HepG2 (cell line): Measurements from ENCODE around the gene CGNL1. TPM values are rescaled to one million over a fixed set of nuclear protein-coding genes. Genes with fewer than 3 reads are reported as not detected.

Experiments
- ATAC-seq: fragments of 200-7000 bp; cut with Tn5 transposase; 3 replicates; pipeline ENCODE4 v1.9.1; 2020; ENCODE audit warnings: mild to moderate bottlenecking, moderate library complexity
- BruUV-seq: library from RNA; stranded (reverse); fragments of 400-500 nt; replicated peaks from 2 replicates; lab custom pipeline; 2021; lab: Mats Ljungman, UMichigan
- CTCF ChIA-PET: fragments of 300-600 bp; formaldehyde crosslinking; extraction: SDS; loops from one replicate; lab custom pipeline; 2021; ENCODE audit warnings: low total read pairs, inconsistent platforms, low intra/inter-chr PET ratio; lab: Yijun Ruan, JAX
- POLR2A ChIA-PET: fragments of 350-600 bp; sonication (Branson Sonifier 250); formaldehyde crosslinking; loops from one replicate; lab custom pipeline; 2020; ENCODE audit warnings: antibody characterized with exemption, inconsistent platforms; lab: Yijun Ruan, JAX
- DNase-seq: peaks from one replicate; pipeline ENCODE4 v3.0.0-alpha.2; 2015; ENCODE audit warnings: low spot score
- FAIRE-seq: peaks from 3 replicates; lab custom pipeline; 2011; peaks lifted over from hg19 to GRCh38; lab: Jason Lieb, UNC
- H2AFZ ChIP-seq: one replicate; pipeline ENCODE4 v1.6.1; 2011; ENCODE audit warnings: low read length, inconsistent platforms
- H3K27ac ChIP-seq: fragments of 300-600 bp; 3 replicates; pipeline ENCODE4 v1.8.0; 2011; ENCODE audit warnings: mixed run types, mild to moderate bottlenecking, mixed read lengths, low read length, inconsistent platforms; ENCODE audit not compliant: insufficient read depth; ENCODE audit errors: extremely low read length
- H3K27me3 ChIP-seq, 2 experiments: fragments of 200-600 bp in 1 of 2; 2 replicates in 1 of 2; 3 replicates in 1 of 2; pipeline versions ENCODE4 v1.6.0 to v1.8.0; 2011; ENCODE audit warnings: low read length in 2 of 2, mild to moderate bottlenecking in 2 of 2, moderate library complexity in 2 of 2, inconsistent platforms in 1 of 2; ENCODE audit not compliant: insufficient read depth in 2 of 2, control insufficient read depth in 1 of 2
- H3K36me3 ChIP-seq, 2 experiments: fragments of 200-600 bp in 1 of 2; replicated peaks in 1 of 2; 2 replicates in 1 of 2; 3 replicates in 1 of 2; pipeline versions ENCODE4 v1.5.1 to v1.8.0; 2011; ENCODE audit warnings: low read length in 2 of 2, inconsistent platforms in 1 of 2; ENCODE audit not compliant: insufficient read depth in 2 of 2, control insufficient read depth in 1 of 2
- H3K4me1 ChIP-seq: 2 replicates; pipeline ENCODE4 v1.5.1; 2012; ENCODE audit warnings: low read length, inconsistent platforms; ENCODE audit not compliant: insufficient read depth
- H3K4me2 ChIP-seq: 2 replicates; pipeline ENCODE4 v1.6.0; 2011; ENCODE audit warnings: low read depth, low read length, inconsistent platforms
- H3K4me3 ChIP-seq, 3 experiments: fragments of 200-600 bp in 1 of 3; sonication (generic), shearing (Covaris generic) in 1 of 3; replicated peaks in 1 of 3; 2 replicates each; pipeline ENCODE4 v1.5.1; 2011 to 2016; ENCODE audit warnings: low read length in 3 of 3, inconsistent platforms in 2 of 3, low read depth in 2 of 3, mild to moderate bottlenecking in 2 of 3, control low read depth in 1 of 3, mixed read lengths in 1 of 3; ENCODE audit not compliant: insufficient read depth in 1 of 3
- H3K79me2 ChIP-seq: one replicate; pipeline ENCODE4 v1.6.1; 2011; ENCODE audit warnings: low read length, inconsistent platforms; ENCODE audit not compliant: insufficient read depth
- H3K9ac ChIP-seq: 2 replicates; pipeline ENCODE4 v1.6.0; 2011; ENCODE audit warnings: mild to moderate bottlenecking, low read depth, low read length, inconsistent platforms; ENCODE audit not compliant: insufficient read depth
- H3K9me3 ChIP-seq: 2 replicates; pipeline ENCODE4 v1.5.1; 2012; ENCODE audit warnings: mild to moderate bottlenecking, low read length
- H4K20me1 ChIP-seq: 2 replicates; pipeline ENCODE4 v1.6.0; 2011; ENCODE audit warnings: inconsistent platforms, mild to moderate bottlenecking, low read length, moderate library complexity; ENCODE audit not compliant: insufficient read depth
- GPN1 ChIP-seq: sonication (generic); formaldehyde crosslinking; IDR thresholded peaks from 2 replicates; pipeline ENCODE4 v1.5.1; 2020; ENCODE audit warnings: missing genetic modification reagents, borderline replicate concordance
- HDAC6 ChIP-seq: fragments of 200-600 bp; sonication (generic); IDR thresholded peaks from 2 replicates; pipeline ENCODE4 v1.7.0; 2017; ENCODE audit warnings: mild to moderate bottlenecking, antibody characterized with exemption, low read length, low read depth
- KDM1A ChIP-seq: IDR thresholded peaks from 2 replicates; pipeline ENCODE4 v1.6.1; 2016; ENCODE audit warnings: missing compliant biosample characterization
- KMT2B ChIP-seq: IDR thresholded peaks from 2 replicates; pipeline ENCODE4 v1.6.1; 2016; ENCODE audit warnings: missing genetic modification reagents, missing compliant biosample characterization
- NFYC ChIP-seq: IDR thresholded peaks from 2 replicates; pipeline ENCODE4 v1.6.1; 2016; ENCODE audit warnings: missing genetic modification reagents, missing compliant biosample characterization
- PHF5A ChIP-seq: IDR thresholded peaks from one replicate; pipeline ENCODE4 v1.6.1; 2018; ENCODE audit warnings: low read depth, missing genetic modification reagents; ENCODE audit not compliant: unreplicated experiment
- PRDM15 ChIP-seq: sonication (generic); formaldehyde crosslinking; IDR thresholded peaks from 2 replicates; pipeline ENCODE4 v1.4.0; 2020; ENCODE audit warnings: missing genetic modification reagents
- SIN3B ChIP-seq: fragments of 150-350 bp; IDR thresholded peaks from 2 replicates; pipeline ENCODE4 v1.6.1; 2014; ENCODE audit warnings: low read length
- TFDP1 ChIP-seq: IDR thresholded peaks from 2 replicates; pipeline ENCODE4 v1.6.1; 2016; ENCODE audit warnings: missing compliant biosample characterization, missing genetic modification reagents, borderline replicate concordance
- ZC3H13 ChIP-seq: sonication (generic); formaldehyde crosslinking; IDR thresholded peaks from 2 replicates; pipeline ENCODE4 v1.8.1; 2023; ENCODE audit warnings: mild to moderate bottlenecking, missing genetic modification reagents, moderate library complexity
- ZNF292 ChIP-seq: sonication (generic); formaldehyde crosslinking; IDR thresholded peaks from 2 replicates; pipeline ENCODE4 v1.8.1; 2022; ENCODE audit warnings: mild to moderate bottlenecking, low read depth, missing genetic modification reagents, borderline replicate concordance
- ZNF607 ChIP-seq: sonication (generic); formaldehyde crosslinking; IDR thresholded peaks from 2 replicates; pipeline ENCODE4 v1.5.1; 2020; ENCODE audit warnings: missing genetic modification reagents, mild to moderate bottlenecking, borderline replicate concordance
- ZNF709 ChIP-seq: sonication (generic); formaldehyde crosslinking; IDR thresholded peaks from 2 replicates; pipeline ENCODE4 v1.5.0; 2020; ENCODE audit warnings: mild to moderate bottlenecking, missing genetic modification reagents
- ZNF777 ChIP-seq: sonication (generic); formaldehyde crosslinking; IDR thresholded peaks from 2 replicates; pipeline ENCODE4 v1.4.0; 2020; ENCODE audit warnings: missing genetic modification reagents
- WGBS: methylation state at CpG from one replicate; pipeline ENCODE4 v1.1.6; 2017; ENCODE audit warnings: low lambda C conversion rate; 5-methylcytosine and 5-hydroxymethylcytosine counted together
- in situ Hi-C: cut with HindIII; loops from 2 replicates; pipeline ENCODE4 v1.10.0; 2017; ENCODE audit warnings: low pct_unique_long_range_greater_than_20kb; ENCODE audit not compliant: extremely low pct_ligation_motif_present
- intact Hi-C: fragments of 100-400 bp; cut with micrococcal nuclease; formaldehyde crosslinking; loops from one replicate; pipeline ENCODE4 v1.10.0; 2022; ENCODE audit not compliant: unreplicated experiment
- polyA plus RNA-seq, 8 experiments: library from polyadenylated mRNA; depleted of rRNA in 3 of 8; stranded (reverse) in 7 of 8; unstranded in 1 of 8; fragments of >200 nt; fragmentation: Illumina TruSeq in 4 of 8; extraction: Trizol in 4 of 8; gene quantifications; 2 replicates each; pipeline versions ENCODE4 v1.2.1 to v1.2.3, GENCODE V29; 2011 to 2016; ENCODE audit warnings: low read depth in 4 of 8, missing spikeins in 1 of 8, mixed read lengths in 1 of 8; ENCODE audit not compliant: insufficient read depth in 1 of 8
- total RNA-seq, 5 experiments: library from RNA; depleted of rRNA; stranded (reverse); fragments of >200 nt; fragmentation: Illumina TruSeq; extraction: Trizol; gene quantifications; 2 replicates each; pipeline ENCODE4 v1.2.3, GENCODE V29; 2016; ENCODE audit warnings: low read depth in 1 of 5
- TF ChIP-seq, protein P1 (sequence below): sonication (generic); formaldehyde crosslinking; IDR thresholded peaks from 2 replicates; pipeline ENCODE4 v1.8.0; 2022; ENCODE audit warnings: mild to moderate bottlenecking, missing genetic modification reagents

Gene CGNL1
- total and polyA plus RNA-seq, 2 of the 13 experiments (the other 11 are each of a cell fraction or from before 2014, with no cell fraction given) = 5.6 to 15.6 TPM

GRCh38 chr15:57344282-57344681, 32.0 kb upstream of the CGNL1 start:
- POLR2A ChIA-PET = no interaction called here
- H2AFZ ChIP-seq = no peak overlapping the region
- WGBS = 49% methylated on average over 9 of the region's 9 CpGs
- no peaks in the 10 kb centered on the region for H3K36me3 ChIP-seq
- TF ChIP-seq PRDM15 (CRISPR knock-in tag) (no peak), HDAC6 (no peak), ZNF607 (CRISPR knock-in tag) (no peak), TFDP1 (CRISPR knock-in tag) (no peak), KMT2B (CRISPR knock-in tag) (no peak), PHF5A (CRISPR knock-in tag) (no peak), ZC3H13 (CRISPR knock-in tag) (no peak), KDM1A (CRISPR knock-in tag) (no peak), NFYC (CRISPR knock-in tag) (no peak), GPN1 (CRISPR knock-in tag) (no peak), ZNF292 (no peak), SIN3B (no peak), ZNF709 (CRISPR knock-in tag) (no peak), ZNF777 (CRISPR knock-in tag) (no peak)
- TF ChIP-seq, protein P1, sequence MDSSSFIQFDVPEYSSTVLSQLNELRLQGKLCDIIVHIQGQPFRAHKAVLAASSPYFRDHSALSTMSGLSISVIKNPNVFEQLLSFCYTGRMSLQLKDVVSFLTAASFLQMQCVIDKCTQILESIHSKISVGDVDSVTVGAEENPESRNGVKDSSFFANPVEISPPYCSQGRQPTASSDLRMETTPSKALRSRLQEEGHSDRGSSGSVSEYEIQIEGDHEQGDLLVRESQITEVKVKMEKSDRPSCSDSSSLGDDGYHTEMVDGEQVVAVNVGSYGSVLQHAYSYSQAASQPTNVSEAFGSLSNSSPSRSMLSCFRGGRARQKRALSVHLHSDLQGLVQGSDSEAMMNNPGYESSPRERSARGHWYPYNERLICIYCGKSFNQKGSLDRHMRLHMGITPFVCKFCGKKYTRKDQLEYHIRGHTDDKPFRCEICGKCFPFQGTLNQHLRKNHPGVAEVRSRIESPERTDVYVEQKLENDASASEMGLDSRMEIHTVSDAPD = no peak
- TF ChIP-seq, all 625 proteins: peak for 0
- peaks cover 36% of the 10 kb centered on the region for H3K4me1 ChIP-seq
- no peak overlapping the region for H3K4me3 ChIP-seq
- H3K27ac ChIP-seq = no peak overlapping the region
- FAIRE-seq = no peak
- no peak overlapping the region for H3K4me2 ChIP-seq
- H4K20me1 ChIP-seq = no peaks in the 10 kb centered on the region
- intact Hi-C loops (loop anchor here (5.0 kb wide), 1 partner anchor 33 kb away; the partner anchor contains the start of gene CGNL1), in situ Hi-C loops (loop anchor here (5.0 kb wide), 1 partner anchor 198 kb away; no protein-coding TSS in a partner anchor)
- DNase-seq = no peak
- BruUV-seq = no TSS peak
- CTCF ChIA-PET = no interaction called here
- no peak for ATAC-seq
- peaks cover 0 to 16% of the 10 kb centered on the region in 2 experiments; a peak in 2 of 5 replicates for H3K27me3 ChIP-seq
- no peaks in the 10 kb centered on the region for H3K9me3 ChIP-seq
- H3K9ac ChIP-seq = no peak overlapping the region
- H3K79me2 ChIP-seq = no peaks in the 10 kb centered on the region
